HUDEP-2 (cell line): ENCODE results near the gene CLEC10A.
"Not testable (repeated sequence)": the region's sequence is repeated elsewhere in the genome, so short reads cannot be mapped to it uniquely, and the experiment has no call there.

Experiments used
- DNase-seq, 76 experiments: peaks; one replicate each; lab custom pipeline; 2025; ENCODE audit not compliant: unreplicated experiment in 76 of 76; lab: John Stamatoyannopoulos, UW

Gene CLEC10A

DNA sequence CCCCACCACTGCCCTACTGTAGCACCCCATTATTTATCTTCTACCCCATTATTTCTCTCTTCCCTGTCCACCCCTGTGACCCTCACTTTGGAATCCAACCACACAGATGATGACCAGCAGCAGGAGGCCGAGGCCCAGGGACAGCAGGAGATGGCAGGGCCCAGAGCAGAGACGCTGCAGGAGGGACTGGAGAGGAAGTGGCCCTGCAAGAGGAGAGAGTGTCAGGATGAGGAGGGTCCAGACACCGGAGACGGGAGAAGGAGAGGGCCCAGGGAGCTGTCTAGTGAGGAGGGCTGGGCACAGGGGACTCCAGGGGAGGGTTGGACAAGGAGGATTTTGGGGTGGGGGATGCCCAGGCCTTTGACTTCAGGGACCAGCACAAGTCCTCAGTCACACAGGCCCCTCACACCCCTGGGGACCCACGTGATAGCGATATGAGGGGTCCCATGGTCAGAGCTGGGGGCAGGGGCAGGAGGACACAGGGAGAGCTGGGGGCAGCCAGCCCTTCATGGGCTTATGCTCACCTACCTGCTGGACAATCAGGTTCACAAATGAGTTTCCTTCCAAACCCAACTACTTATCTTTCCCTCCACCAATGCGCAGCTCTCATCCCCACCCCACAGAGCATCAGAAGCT is 2.0 kb downstream of the CLEC10A start:
- DNase-seq, result no peak

DNA sequence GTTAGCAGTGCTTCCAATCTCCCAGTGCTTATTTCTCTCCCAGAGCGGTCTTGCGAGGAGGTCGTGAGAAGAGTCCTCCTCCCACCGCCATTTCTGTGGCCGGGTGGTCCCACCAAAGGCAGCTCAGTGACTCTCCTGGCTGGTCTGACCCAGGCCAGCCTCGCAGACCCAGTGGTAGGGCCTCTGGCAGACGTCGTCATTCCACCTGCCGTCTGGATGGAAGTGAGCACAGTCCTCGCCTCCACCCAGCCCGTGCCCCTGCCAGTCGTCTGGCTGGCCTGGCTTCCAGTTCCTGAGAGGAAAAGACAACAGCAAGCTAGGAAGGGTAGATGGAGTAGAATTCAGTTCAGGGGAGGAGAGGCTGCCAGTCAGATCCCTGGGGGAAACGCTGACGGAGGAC is 5.1 kb downstream of the CLEC10A start:
- DNase-seq, result no peak

DNA sequence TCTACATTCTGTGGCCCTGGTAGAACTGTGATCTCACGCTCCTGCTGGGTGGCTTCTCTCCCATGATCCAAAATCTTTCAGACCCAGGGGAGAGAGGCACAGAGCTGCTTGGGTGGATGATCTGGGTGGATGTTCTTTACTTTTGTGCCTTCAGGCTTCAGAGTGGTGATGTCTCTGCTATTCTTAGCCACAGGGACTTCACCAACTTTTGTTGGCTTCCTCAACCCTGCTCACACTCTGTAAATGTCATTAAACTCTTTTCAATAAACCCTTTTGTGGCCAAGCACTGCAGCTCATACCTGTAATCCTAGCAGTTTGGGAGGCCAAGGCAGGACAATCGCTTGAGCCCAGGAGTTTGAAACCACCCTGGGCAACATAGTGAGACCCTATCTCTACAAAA is 7.6 kb downstream of the CLEC10A start:
- no peak for DNase-seq

DNA sequence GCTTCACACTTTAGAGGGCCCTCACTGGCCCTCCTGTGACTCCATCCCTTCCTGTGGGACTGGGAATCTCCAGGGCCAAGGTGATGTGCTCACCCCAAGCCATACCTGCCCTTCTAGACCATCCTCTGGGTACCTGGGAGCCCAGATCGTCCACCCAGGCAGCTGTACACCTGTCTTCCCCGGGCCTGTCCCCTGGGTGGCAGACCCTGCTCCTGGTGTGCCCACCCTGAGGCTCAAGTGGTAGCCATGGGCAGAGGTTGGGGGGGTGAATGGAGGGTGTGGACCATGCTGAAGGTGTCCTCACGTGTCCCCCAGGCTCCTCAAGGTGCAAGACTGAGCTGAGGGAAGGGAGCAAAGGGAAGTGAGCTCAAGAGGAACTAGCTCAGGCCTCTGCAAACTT is 9.3 kb downstream of the CLEC10A start:
- no peak for DNase-seq

DNA sequence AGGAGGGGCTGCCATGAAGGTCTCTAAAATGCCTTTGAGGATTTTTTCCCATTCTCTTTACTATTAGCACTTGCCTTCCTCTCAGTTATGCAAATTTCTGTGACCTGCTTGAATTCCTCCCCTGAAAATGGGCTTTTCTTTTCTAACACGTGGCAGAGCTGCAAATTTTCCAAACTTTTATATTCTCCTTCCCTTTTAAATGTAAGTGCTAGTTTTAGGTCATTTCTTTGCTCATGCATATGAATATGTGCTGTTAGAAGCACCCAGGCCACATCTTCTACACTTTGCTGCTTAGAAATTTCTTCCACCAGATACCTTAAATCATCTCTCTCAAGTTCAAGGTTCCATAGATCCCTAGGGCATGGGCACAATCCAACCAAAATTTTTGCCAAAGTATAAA is 11.8 kb downstream of the CLEC10A start:
- DNase-seq, result no peak

DNA sequence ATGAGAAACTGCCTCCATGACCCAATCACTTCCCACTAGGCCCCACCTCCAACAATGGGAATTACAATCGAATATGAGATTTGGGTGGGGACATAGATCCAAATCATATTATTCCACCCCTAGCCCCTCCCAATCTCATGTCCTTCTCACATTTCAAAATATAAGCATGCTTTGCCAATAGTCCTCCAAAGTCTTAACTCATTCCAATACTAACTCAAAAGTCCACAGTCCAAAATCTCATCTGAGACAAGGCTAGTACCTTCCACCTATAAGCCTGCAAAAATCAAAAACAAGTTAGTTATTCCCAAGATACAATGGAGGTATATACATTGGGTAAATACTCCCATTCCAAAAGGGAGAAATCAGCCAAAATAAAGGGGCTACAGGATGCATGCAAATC is 12.9 kb downstream of the CLEC10A start:
- DNase-seq, result no peak

DNA sequence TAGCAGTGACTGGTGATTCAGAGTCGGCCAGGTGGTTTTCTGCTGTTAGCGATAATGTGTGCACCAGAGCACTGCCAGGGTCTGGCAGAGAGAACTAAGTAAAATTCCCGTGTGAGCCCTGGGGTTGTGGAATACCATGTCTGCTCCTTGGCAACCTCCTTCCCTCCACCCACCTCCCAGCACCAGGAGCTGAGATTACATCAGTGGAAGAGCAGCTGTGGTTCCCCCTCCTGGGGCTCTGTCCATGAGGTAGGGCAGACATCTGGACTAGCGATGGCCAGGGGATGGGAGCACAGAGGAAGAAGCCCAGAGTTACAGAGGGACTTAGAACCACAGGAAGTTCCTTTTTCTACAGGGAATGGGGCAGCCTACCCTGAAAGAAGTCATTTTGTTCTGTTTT is 15.8 kb downstream of the CLEC10A start:
- DNase-seq, result no peak

DNA sequence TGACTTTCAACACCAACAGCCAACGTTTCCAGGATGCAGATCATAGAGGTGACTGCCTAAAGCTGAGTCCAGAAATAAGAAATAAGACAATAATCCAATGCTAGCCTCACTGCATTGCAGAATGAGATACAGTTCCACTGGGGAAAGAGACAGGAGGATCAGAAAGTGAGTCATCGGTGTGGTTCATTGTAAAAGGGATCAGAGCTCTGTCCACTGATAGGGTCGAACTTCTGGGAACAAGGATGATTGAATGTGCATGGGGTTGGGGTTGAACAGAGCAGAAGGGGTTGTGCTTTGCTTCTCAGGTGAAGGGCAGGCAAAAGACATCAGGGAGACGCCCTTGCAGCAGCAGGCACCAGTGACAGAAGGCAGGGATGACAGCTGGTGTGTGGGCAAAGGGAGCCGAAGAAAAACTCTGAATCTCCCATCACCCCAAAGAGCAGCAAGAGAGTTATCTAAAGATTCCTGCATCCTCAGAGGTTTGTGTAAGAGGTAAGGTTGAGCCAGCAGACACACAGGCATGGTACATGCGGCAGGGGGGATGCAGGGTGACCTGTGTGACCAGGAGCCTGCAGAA is 16.4 kb downstream of the CLEC10A start:
- no peak for DNase-seq

DNA sequence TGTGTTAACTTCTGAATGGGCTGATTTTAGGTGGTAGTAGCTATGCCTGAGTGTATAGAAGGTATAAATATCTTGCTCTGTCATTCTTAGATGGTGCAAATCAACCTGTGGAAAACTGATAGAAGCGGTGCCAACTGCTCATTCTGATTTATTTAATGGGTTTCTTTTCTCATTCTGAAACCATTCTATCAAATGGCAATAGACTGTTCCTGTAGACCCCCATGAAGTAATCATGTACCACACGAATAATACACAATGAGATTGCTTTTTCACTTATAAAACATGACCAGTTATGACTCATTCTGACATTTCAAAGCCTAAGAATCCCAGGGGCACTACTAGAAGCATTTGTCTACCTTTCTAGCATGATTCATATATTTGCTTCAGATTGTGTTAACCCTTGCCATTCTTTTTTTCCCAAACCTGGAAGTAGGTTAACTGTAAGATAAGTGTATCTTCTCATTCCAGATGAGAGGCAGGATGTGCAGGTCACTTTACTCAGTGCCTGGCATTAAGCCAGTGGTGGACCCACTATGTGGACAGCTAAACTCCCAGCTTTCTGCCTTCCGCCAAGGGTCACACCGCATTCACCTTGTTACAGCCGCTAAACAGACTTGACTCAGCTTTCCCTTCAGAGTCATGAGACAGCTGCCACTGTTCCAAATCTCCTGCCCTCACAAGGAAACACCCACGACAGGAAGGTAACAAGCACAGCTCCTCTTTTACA is 19.7 kb downstream of the CLEC10A start:
- no peak for DNase-seq

DNA sequence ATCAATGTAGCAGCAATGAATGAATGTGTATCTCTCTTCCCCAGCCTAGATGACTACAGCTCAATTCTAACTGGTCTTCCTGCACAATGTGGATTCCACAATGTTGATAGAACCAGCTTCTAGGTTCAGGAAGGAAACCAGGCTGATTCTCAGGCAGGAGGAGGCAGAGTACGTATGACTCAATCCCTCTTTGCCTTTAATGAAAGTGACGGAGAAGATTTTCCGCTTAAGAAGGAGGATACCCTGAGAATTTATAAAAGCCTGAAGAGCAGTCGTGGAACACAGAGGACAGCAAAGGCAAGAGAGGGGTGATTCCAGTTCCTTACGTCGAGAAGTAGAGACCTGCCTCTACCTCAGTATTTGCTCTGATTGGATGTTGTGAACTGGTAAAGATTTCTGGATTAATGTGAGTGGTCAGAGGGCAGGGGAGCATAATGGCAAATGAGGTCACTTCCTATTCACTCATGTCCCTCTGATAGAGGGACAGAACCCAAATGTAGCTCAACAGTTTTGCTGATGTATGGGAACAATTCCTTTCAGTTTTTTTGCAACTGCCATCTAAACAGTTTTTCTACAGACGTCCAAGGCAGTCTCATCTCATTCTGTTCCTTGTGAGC is 21.1 kb downstream of the CLEC10A start:
- DNase-seq, result no peak

DNA sequence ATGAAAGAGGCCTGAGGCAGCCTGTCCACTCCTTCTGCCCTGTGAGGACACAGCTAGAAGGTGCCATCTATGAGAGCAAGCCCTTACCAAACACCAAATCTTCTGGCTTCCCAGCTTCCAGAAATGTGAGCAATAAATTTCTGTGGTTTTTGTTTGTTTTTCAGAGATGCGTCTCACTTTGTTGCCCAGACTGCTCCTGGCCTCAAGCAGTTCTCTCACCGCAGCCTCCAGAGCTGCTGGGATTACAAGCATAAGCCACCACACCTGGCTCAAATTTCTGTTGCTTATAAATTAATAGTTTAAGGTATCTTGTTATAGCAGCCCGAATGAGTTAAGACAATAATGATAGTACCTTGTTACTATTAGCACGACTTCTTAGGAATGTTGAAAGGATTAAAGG is 23.7 kb downstream of the CLEC10A start:
- no peak for DNase-seq

DNA sequence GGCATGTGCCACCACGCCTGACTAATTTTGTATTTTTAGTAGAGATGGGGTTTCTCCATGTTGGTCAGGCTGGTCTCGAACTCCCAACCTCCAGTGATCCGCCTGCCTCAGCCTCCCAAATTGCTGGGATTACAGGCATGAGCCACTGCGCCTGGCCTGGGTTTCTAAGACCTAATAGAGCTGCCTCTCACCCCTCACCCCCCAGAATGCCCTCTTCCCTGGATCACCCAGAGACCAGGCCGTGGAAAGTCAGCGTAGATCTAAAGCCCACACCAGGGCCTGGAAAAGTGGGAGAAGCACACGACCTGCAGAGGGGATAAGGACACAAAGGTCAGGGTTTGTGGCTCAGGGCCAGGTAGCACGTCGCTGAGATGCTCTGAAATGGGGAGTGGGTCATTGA is 29.5 kb downstream of the CLEC10A start:
- not testable (repeated sequence) for DNase-seq

DNA sequence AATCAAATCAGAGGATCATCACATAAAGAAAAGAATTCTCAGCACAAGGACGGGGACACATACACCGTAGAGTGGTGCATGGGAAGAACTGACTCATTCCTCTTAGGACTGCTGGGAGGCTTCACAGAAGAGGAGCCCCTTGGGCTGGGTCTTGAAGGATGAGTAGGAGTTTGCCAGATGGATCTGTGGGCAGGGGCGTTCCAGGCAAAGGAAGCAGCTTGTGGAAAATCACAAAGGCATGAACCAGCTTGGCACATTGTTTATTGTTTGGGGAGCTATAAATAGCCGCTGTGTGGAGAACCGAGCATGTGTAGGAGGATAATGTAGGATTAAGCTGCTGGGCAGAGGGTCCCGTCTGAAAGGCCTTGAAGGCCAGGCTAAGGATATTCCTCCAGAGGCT is 31.1 kb downstream of the CLEC10A start:
- no peak for DNase-seq

DNA sequence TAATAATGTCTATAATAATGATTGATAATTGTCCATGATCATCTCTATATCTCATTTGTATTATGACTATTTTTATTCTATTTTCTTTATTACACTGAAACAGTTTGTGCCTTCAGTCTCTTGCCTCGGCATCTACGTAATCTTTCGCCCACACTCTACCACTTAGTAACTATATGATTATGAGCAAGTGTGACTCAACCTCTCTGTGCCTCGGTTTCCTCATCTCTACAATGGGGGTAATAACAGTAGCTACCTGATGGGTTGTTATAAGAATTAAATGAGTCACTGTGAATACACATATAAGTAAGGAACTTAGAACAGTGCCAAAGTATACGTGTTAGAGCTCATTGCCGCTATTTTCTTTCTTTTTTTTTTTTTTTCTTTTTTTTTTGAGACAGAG is 32.5 kb downstream of the CLEC10A start:
- DNase-seq, result no peak

DNA sequence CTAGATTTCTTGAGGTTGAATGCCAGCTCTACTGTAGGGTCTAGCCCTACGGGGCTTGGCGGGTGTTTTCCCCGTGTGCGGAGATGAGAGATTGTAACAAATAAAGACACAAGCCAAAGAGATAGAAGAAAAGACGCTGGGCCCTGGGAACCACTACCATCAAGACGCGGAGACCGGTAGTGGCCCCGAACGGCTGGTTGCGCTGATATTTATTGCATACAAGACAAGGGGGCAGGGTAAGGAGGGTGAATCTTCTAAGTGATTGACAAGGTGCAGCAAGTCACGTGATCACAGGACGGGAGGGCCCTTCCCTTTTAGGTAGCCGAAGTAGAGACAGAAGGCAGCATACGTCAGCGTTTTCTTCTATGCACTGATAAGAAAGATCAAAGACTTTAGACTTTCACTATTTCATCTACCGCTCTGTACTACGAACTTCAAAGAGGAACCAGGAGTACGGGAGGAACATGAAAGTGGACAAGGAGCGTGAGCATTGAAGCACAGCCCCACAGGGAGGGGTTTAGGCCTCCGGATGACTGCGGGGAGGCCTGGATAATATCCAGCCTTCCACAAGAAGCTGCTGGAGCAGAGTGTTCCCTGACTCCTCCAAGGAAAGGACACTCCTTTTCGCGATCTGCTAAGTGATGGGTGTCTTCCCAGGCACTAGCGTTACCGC is 33.2 kb downstream of the CLEC10A start:
- peak in 23 of 76 experiments; percentile 1 to 58 (median 18) for DNase-seq

DNA sequence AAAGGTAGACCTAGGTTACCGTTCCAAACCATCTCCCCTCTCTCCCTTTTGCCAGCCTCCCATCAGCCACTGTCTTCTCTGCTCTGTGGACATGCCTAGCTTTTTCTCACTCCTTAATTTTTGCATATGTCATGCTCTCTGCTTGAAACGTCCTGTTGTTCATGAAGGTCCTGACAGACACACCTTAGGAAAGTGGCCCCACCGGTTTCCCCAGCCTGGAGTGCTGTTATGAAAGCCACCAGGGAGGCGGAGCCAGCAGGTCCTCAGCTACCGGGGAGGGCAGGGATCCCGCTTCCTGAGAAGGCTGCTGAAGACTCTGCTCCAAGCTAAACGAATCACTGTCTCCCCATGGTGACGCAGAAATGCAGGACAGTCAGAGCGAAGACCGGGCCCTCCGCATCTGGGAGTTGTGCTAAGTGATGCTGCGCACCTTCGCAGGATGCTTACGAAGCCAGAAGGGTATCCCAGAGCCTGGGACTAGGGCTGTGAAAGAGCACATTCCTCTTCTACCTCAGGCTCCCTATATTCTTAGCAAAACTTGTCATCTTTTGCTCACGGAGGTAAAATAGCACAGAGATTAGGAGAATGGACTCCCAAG is 33.8 kb downstream of the CLEC10A start:
- peak in 1 of 76 experiments; percentile 2 for DNase-seq

DNA sequence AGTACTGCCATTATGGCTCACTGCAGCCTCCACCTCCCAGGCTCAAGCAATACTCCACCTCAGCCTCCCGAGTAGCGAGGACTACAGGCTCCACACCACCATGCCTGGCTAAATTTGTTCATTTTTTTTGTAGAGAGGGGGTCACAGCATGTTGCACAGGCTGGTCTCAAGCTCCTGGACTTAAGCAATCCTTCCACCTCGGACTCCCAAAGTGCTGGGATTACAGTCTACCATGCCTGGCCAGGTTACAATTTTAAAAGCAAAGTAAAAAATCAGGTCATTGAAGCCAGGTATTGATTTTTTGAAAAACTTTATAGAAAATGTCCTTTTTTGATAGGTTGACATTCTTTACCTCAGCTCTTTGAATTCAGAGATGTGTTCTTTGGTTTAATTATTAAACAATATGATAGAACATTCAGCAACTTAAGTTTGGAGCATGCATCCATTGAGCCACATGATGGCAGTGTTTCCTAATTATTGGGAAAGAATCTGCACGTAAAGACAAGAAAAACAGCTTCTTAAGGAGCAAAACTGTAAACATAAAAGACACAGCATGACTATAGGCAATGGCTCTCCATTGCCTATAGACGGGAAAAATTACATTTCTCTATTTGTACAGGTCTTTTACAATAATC is 34.4 kb downstream of the CLEC10A start:
- peak in 25 of 76 experiments; percentile 6 to 62 (median 37) for DNase-seq

DNA sequence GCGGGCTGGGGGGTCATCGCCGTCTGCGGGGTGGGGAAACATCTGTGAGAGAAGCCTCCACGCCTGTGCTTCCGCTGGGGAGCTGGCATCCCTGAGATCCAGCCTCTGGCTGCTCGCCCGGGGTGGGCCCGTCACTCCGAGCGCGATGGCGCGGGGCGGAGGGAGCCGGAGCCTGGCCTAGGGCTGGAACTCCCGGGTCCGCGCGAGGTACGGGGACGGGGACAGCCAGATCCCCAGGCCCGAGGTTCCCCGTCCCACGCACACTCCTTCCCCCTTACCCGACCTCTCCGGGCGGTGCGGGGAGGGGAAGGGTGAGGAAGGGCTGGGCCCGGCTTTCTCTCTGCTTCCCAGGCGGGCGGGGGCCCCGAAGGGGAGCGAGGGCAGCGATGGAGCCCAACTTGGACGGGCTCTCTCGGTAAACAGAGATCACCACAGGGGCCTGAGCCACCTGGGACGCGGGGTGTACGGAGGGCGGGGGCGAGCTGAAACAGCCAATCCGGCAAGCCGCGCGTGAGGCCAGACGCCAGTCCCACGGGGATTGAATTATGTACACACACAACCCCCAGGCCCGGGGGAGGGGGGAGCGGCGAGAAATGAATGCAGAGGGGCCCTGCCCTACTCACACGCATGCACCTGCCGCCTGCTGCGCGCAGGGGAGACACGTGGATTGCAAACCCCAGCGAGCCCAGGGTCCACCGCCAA is 36.4 kb downstream of the CLEC10A start, which contains the start of gene SLC16A11:
Gene SLC16A11, minus strand, starts transcription at position 596 of the 702 bp plus-strand sequence. Its CDS starts 579 bp downstream, at position 17.
- DNase-seq, result peak in 1 of 76 experiments; percentile 13

DNA sequence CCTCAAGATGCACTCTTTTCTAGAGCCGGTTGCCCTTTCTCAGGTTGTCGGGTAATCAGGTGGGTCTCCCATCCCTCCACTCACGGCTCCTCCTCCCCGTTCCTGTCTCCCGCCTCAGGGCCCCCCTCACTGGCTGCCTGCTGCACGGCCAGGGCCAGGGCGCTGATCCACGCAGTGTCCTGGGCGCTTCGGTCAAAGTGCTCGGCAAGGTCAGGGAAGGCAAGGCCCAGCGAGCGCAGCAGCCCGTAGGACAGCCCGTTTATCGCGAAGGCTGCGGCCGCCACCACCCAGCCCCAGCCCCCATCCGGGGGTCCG is 36.9 kb downstream of the CLEC10A start:
- DNase-seq, result no peak
